HG03432 (cell line): ENCODE measurements around the gene FAM124A.

Experiments used
- ATAC-seq: cut with Tn5 transposase; IDR thresholded peaks from one replicate; pipeline ENCODE4 v1.9.1; 2021; ENCODE audit warnings: mild to moderate bottlenecking, moderate library complexity; ENCODE audit not compliant: unreplicated experiment

Gene FAM124A

GRCh38 chr13:51220706-51221105 lies 1.5 kb upstream of the FAM124A start:
- ATAC-seq = no peak

GRCh38 chr13:51221108-51221507 lies 1.1 kb upstream of the FAM124A start:
- ATAC-seq = no peak

- no peak for ATAC-seq
Observed at GRCh38 chr13:51221674-51222036, 543 bp upstream of the FAM124A start.

- ATAC-seq = peak; percentile 6
Observed at GRCh38 chr13:51222686-51223559, 725 bp downstream of the FAM124A start.

- no peak for ATAC-seq
Observed at GRCh38 chr13:51223560-51224270, 1.5 kb downstream of the FAM124A start.

- no peak for ATAC-seq
Observed at GRCh38 chr13:51225029-51225428, 2.8 kb downstream of the FAM124A start.

GRCh38 chr13:51227404-51227803 lies 5.2 kb downstream of the FAM124A start:
- ATAC-seq = no peak

- no peak for ATAC-seq
Observed at GRCh38 chr13:51229101-51229719, 7.0 kb downstream of the FAM124A start.

GRCh38 chr13:51229731-51230130 lies 7.5 kb downstream of the FAM124A start:
- ATAC-seq = no peak

- ATAC-seq = no peak
Observed at GRCh38 chr13:51230477-51231105, 8.4 kb downstream of the FAM124A start.

GRCh38 chr13:51231456-51231855 lies 9.3 kb downstream of the FAM124A start:
- no peak for ATAC-seq

GRCh38 chr13:51232328-51232727 lies 10.1 kb downstream of the FAM124A start:
- ATAC-seq = no peak

- no peak for ATAC-seq
Observed at GRCh38 chr13:51233117-51233826, 11.1 kb downstream of the FAM124A start.

- no peak for ATAC-seq
Observed at GRCh38 chr13:51234676-51235075, 12.5 kb downstream of the FAM124A start.

GRCh38 chr13:51235186-51235585 lies 13.0 kb downstream of the FAM124A start:
- ATAC-seq = no peak

- no peak for ATAC-seq
Observed at GRCh38 chr13:51235756-51236490, 13.7 kb downstream of the FAM124A start.

- ATAC-seq = no peak
Observed at GRCh38 chr13:51236491-51236792, 14.2 kb downstream of the FAM124A start.

GRCh38 chr13:51237386-51237785 lies 15.2 kb downstream of the FAM124A start:
- no peak for ATAC-seq

- no peak for ATAC-seq
Observed at GRCh38 chr13:51237887-51238286, 15.7 kb downstream of the FAM124A start.

- ATAC-seq = no peak
Observed at GRCh38 chr13:51240178-51240577, 18.0 kb downstream of the FAM124A start.
